Panc1 (cell line): Measurements from ENCODE around the gene GPR65.

Source experiments
- CTCF ChIP-seq: fragments of 450-650 bp; IDR thresholded peaks from 2 replicates; pipeline ENCODE4 v1.5.1; 2017; ENCODE audit warnings: mild to moderate bottlenecking
- POLR2AphosphoS5 ChIP-seq: IDR thresholded peaks from 2 replicates; pipeline ENCODE4 v1.6.1; 2012; ENCODE audit warnings: mild to moderate bottlenecking, low read depth, low read length, moderate library complexity
- REST ChIP-seq, 2 experiments: IDR thresholded peaks; 2 replicates each; pipeline ENCODE4 v1.6.1; 2011 to 2012; ENCODE audit warnings: low read depth in 2 of 2, control low read depth in 1 of 2, low read length in 1 of 2, mild to moderate bottlenecking in 1 of 2, moderate library complexity in 1 of 2; ENCODE audit not compliant: insufficient read depth in 1 of 2
- SIN3A ChIP-seq: IDR thresholded peaks from 2 replicates; pipeline ENCODE4 v1.6.1; 2012; ENCODE audit warnings: low read depth, mild to moderate bottlenecking, low read length, moderate library complexity, borderline replicate concordance; ENCODE audit not compliant: insufficient read depth

- TF ChIP-seq CTCF: no peak
- TF ChIP-seq POLR2AphosphoS5: no peak
- no peak for TF ChIP-seq REST (IDR thresholded peaks at IDR 0.05; ENCODE audit: insufficient read depth in 1 of 2, low read depth in 2 of 2, low read length in 1 of 2)
- TF ChIP-seq SIN3A: no peak
Measured at GRCh38 chr14:88060576-88060975, 55.6 kb downstream of the GPR65 start.
